K562 (cell line): Measurements from ENCODE around the gene RNGTT.

Experiments
- HDAC6 ChIP-seq: IDR thresholded peaks from 2 replicates; pipeline ENCODE4 v1.6.1; 2012; ENCODE audit warnings: low read depth, mild to moderate bottlenecking, control low read depth, inconsistent platforms, low read length, moderate library complexity
- POLR2AphosphoS5 ChIP-seq: IDR thresholded peaks from 2 replicates; pipeline ENCODE4 v1.6.1; 2011; ENCODE audit warnings: mild to moderate bottlenecking, low read depth, low read length, moderate library complexity; ENCODE audit not compliant: control insufficient read depth, insufficient read depth
- RFX1 ChIP-seq: fragments of 450-650 bp; IDR thresholded peaks from 2 replicates; pipeline ENCODE4 v1.6.1; 2016; ENCODE audit warnings: mild to moderate bottlenecking, moderate library complexity
- SIRT6 ChIP-seq: IDR thresholded peaks from one replicate; pipeline ENCODE4 v1.6.1; 2012; ENCODE audit warnings: low read depth, mild to moderate bottlenecking, control low read depth, inconsistent platforms, low read length, moderate library complexity
- SMARCA5 ChIP-seq: fragments of 450-650 bp; IDR thresholded peaks from 2 replicates; pipeline ENCODE4 v1.6.1; 2016
- ZNF41 ChIP-seq: fragments of 250-450 bp; sonication (Bioruptor Pico); conservative IDR thresholded peaks from 2 replicates; pipeline ENCODE4 v1.4.0; 2020; ENCODE audit warnings: mild to moderate bottlenecking
- TF ChIP-seq, protein P1 (sequence below), 3 experiments: IDR thresholded peaks in 2 of 3; conservative IDR thresholded peaks in 1 of 3; 2 replicates each; pipeline ENCODE4 v1.5.1; 2011 to 2012; ENCODE audit warnings: low read length in 3 of 3, mild to moderate bottlenecking in 3 of 3, control low read depth in 2 of 3, improper control_type of control experiment in 1 of 3, inconsistent platforms in 1 of 3, low read depth in 1 of 3, mixed read lengths in 1 of 3, moderate library complexity in 1 of 3; ENCODE audit not compliant: insufficient read depth in 2 of 3

- TF ChIP-seq HDAC6 (no peak), POLR2AphosphoS5 (no peak), SIRT6 (no peak), ZNF41 (CRISPR knock-in tag) (no peak), RFX1 (no peak), SMARCA5 (no peak)
- TF ChIP-seq, protein P1, sequence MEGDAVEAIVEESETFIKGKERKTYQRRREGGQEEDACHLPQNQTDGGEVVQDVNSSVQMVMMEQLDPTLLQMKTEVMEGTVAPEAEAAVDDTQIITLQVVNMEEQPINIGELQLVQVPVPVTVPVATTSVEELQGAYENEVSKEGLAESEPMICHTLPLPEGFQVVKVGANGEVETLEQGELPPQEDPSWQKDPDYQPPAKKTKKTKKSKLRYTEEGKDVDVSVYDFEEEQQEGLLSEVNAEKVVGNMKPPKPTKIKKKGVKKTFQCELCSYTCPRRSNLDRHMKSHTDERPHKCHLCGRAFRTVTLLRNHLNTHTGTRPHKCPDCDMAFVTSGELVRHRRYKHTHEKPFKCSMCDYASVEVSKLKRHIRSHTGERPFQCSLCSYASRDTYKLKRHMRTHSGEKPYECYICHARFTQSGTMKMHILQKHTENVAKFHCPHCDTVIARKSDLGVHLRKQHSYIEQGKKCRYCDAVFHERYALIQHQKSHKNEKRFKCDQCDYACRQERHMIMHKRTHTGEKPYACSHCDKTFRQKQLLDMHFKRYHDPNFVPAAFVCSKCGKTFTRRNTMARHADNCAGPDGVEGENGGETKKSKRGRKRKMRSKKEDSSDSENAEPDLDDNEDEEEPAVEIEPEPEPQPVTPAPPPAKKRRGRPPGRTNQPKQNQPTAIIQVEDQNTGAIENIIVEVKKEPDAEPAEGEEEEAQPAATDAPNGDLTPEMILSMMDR (IDR thresholded peaks at IDR 0.05 in 2 of 3, conservative IDR thresholded peaks at IDR 0.05 in 1 of 3; ENCODE audit: insufficient read depth in 2 of 3, low read depth in 1 of 3, low read length in 3 of 3): no peak
Observed at GRCh38 chr6:88810089-88810488, 153.3 kb downstream of the RNGTT start.
